Activated T-cell treated with anti-CD3 and anti-CD28 coated beads, Interleukin-2, amount 50 U/mL, for 4 hours (primary cell): ENCODE measurements around the gene PIGC. TPM values are rescaled to one million over a fixed set of nuclear protein-coding genes. Genes with fewer than 3 reads are reported as not detected.
"Not testable (repeated sequence)": the region's sequence is repeated elsewhere in the genome, so short reads cannot be mapped to it uniquely, and the experiment has no call there.

Source experiments
- ATAC-seq, 2 donors: fragments of 200-7000 bp; cut with Tn5 transposase; one replicate each; pipeline ENCODE4 v1.10.0; 2021
- DNase-seq: peaks from one replicate; pipeline ENCODE4 v3.0.0-alpha.2; 2020
- H3K27me3 Mint-ChIP-seq: one replicate; pipeline ENCODE4 v1.8.0; 2021; ENCODE audit warnings: low read depth, mixed read lengths
- H3K36me3 Mint-ChIP-seq: one replicate; pipeline ENCODE4 v1.8.0; 2022; ENCODE audit warnings: mixed read lengths; ENCODE audit not compliant: insufficient read depth
- H3K4me1 Mint-ChIP-seq: one replicate; pipeline ENCODE4 v1.8.0; 2021; ENCODE audit warnings: low read depth, mixed read lengths
- H3K4me3 Mint-ChIP-seq: one replicate; pipeline ENCODE4 v1.8.0; 2021; ENCODE audit warnings: mild to moderate bottlenecking, moderate library complexity, mixed read lengths
- H3K9me3 Mint-ChIP-seq: one replicate; pipeline ENCODE4 v1.8.0; 2021; ENCODE audit warnings: mixed read lengths
- total RNA-seq, 3 donors: library from RNA; stranded (reverse); gene quantifications; one replicate each; pipeline ENCODE4 v1.2.1, GENCODE V29; 2021

The PIGC gene
- total RNA-seq, 3 donors from 2014 or later: 16.8 to 19.1 (median 17.8) TPM

DNA sequence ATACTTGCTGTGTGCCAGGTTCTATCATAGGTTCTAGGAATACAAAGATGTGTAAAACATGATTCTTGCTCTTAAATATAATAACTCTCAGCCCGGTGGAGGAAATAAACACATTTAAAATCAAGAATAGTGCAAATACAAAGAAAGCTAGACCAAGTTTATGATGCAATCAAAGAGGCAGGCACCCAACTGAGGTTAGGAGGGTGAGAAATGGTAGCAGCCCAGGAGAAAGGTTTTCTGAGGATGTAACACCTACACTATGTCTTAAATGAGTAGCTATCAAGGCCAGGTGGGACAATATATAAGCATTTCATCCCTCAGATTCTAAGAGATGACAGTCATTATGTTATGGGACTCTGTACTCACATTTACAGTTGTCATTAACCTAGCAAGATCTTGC is 9.7 kb upstream of the PIGC start:
- ATAC-seq (no peak), DNase-seq (no peak)
- Mint-ChIP-seq H3K4me3 (no peak overlapping the region), H3K27me3 (no peaks in the 10 kb centered on the region), H3K9me3 (no peaks in the 10 kb centered on the region), H3K4me1 (peaks cover 20% of the 10 kb centered on the region), H3K36me3 (no peaks in the 10 kb centered on the region)

GRCh38 chr1:172453153-172453545 is 9.3 kb upstream of the PIGC start:
- H3K27me3 Mint-ChIP-seq: no peaks in the 10 kb centered on the region
- no peak for ATAC-seq
- H3K9me3 Mint-ChIP-seq: no peaks in the 10 kb centered on the region
- no peak overlapping the region for H3K4me3 Mint-ChIP-seq
- no peaks in the 10 kb centered on the region for H3K36me3 Mint-ChIP-seq
- H3K4me1 Mint-ChIP-seq: peaks cover 20% of the 10 kb centered on the region
- no peak for DNase-seq

DNA sequence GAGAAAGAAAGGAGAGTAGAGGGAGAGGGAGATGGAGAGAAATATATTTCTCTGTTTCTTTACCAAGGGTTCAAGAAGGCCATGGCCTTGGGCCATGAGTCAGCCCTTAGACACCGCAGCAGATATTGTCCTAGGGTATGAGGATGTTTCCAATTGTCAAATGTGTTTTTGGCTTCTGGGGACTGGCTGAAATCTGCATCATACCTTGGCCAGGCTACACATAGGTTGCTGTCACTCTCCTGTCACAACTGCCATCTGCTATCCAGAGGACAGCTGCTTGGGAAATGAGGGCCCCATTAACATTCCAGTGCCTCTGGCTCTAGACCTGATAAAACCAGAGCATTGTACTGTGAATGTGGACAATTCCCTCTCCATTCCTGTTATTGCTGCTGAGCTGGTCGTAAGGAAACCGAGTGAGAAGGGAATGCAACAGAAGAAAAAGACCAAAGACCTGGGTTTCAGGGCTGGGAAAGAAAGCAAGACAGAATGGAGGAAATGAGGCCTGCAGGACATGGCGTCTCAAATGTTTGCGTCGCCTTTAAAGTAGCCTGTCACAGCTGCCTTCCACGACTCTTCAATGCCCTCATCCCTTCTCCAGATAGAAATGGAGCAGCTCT is 8.8 kb upstream of the PIGC start:
- ATAC-seq (no peak), DNase-seq (no peak)
- H3K4me1 Mint-ChIP-seq: peaks cover 20% of the 10 kb centered on the region
- H3K27me3 Mint-ChIP-seq: no peaks in the 10 kb centered on the region
- H3K4me3 Mint-ChIP-seq: no peak overlapping the region
- H3K9me3 Mint-ChIP-seq: no peaks in the 10 kb centered on the region
- no peaks in the 10 kb centered on the region for H3K36me3 Mint-ChIP-seq

- DNase-seq (no peak), ATAC-seq (peak; percentile 73 to 76)
- H3K4me1 Mint-ChIP-seq: peaks cover 20% of the 10 kb centered on the region
- no peaks in the 10 kb centered on the region for H3K9me3 Mint-ChIP-seq
- H3K27me3 Mint-ChIP-seq: no peaks in the 10 kb centered on the region
- H3K4me3 Mint-ChIP-seq: no peak overlapping the region
- H3K36me3 Mint-ChIP-seq: no peaks in the 10 kb centered on the region
Observed at GRCh38 chr1:172451002-172451443, 7.2 kb upstream of the PIGC start.

GRCh38 chr1:172450524-172450885 is 6.6 kb upstream of the PIGC start:
- DNase-seq (no peak), ATAC-seq (no peak)
- no peaks in the 10 kb centered on the region for H3K36me3 Mint-ChIP-seq
- H3K4me1 Mint-ChIP-seq: peaks cover 20% of the 10 kb centered on the region
- no peaks in the 10 kb centered on the region for H3K27me3 Mint-ChIP-seq
- H3K9me3 Mint-ChIP-seq: no peaks in the 10 kb centered on the region
- H3K4me3 Mint-ChIP-seq: no peak overlapping the region

DNA sequence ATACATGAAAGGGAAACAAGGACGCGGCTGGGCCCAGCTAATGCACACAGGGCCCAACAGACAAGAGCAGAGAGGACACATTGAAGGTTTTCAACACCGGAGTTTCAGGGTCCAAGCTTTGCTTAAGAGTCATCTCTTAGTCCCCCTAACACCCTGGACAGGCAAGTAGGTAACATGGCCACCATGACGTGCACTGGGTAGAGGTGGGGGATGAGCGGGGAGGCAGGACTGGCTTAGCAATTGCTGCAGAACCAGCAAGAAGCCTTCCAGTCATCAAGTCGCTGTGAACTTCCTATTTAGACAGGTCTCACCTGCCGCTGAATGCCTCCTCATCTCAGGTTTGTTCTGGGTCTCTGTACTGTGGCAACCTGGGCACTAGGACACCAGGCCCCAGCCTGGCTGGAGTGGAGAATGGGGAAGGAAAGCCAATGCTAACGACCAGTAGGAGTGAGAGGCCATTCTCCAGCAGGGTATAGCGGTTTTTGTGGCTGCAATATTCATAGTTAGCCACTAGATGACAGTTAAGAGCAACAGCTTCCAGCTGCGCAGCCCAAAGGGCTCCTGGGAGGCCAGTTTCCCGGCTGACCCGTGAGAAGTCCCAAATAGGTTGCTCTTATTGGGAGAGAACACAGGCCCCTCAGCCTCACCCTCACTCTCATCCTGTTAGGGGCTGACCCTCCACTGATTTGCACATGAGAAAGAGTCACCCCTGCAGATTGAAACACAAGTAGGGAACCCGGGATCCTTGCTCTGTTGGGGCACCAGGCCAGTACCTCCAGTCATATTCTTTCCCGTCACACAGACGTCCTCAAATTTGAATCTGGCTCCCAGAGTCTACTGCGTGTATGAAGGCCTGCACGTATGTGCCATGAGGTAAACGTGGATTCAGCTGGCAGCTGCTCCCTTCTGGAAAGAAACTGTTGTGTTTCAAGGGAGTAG is 6.0 kb upstream of the PIGC start:
- Mint-ChIP-seq H3K4me3 (no peak overlapping the region), H3K36me3 (no peaks in the 10 kb centered on the region), H3K4me1 (peaks cover 20% of the 10 kb centered on the region), H3K9me3 (no peaks in the 10 kb centered on the region), H3K27me3 (no peaks in the 10 kb centered on the region)
- peak; percentile 72 to 74 for ATAC-seq
- DNase-seq: no peak

DNA sequence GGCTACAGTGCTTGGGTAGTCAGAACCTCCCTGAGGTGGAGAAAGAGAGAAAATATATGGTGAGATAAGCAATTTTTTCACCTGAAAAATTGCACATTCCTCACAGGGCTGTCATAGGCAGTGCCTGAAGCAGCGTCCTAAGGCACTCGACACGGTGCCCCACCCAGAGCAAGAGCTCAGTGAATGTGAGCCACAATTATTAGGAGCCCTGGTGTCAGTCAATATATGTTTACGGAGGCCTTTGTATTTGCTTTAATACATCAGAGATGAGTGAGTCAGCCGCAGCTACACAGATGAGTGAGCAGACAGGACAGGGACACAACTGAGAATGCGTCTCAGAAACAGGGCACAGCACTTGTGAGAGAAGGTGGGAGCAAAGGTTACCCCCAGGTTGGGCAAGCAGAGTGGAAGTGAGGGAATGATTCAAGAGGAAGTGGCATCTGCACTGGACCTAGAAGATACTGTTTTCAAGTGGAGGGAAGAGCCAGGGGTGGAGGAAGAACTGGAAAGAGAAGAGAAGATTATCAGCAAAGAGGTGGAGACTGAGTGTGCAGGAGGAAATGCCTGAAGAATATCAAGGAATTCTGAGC is 5.2 kb upstream of the PIGC start:
- Mint-ChIP-seq H3K4me1 (peaks cover 24% of the 10 kb centered on the region), H3K27me3 (no peaks in the 10 kb centered on the region), H3K4me3 (no peak overlapping the region), H3K9me3 (no peaks in the 10 kb centered on the region), H3K36me3 (no peaks in the 10 kb centered on the region)
- DNase-seq: no peak
- peak in 1 of 2 donors; percentile 24 for ATAC-seq

DNA sequence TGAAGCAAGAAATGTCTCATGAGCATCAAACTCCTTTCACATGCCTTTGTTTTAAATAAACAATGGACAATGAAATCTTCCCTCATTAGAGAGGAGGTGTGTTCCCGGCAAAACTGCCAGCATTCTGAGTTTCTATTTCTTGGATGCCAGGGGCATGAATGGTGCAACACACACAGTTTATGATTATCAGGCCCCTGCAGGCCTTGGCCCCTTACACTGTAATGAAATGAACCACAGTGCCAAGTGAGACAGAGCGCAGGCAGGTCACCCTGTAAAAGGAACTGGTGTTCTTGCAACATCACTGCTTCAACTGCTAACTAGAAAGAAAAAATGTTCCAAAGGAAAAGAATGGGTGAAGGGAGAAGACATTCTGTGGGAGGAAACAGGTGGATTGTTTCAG is 3.8 kb upstream of the PIGC start:
- Mint-ChIP-seq H3K27me3 (no peaks in the 10 kb centered on the region), H3K4me3 (no peak overlapping the region), H3K4me1 (peaks cover 32% of the 10 kb centered on the region), H3K36me3 (peaks cover under 1% of the 10 kb centered on the region), H3K9me3 (no peaks in the 10 kb centered on the region)
- ATAC-seq (no peak), DNase-seq (no peak)

DNA sequence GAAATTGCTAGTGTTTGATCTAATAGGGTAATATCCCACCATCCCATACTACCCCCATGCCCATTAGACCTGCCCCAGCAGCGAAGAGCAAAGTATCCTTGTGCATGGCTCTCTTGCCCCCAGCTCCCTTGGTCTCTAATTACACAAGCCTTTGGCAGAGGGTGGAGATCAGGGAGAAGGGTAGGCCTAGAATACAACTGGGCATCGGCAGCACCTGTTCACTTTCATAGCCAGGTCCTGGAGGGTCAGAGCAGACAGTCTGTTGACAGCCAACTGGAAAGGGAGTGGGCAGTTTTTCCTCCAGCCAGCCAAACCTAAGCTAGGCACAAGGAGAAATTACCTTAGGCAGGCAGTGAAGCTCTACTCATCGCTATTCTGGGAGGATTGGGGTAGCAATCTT is 2.7 kb upstream of the PIGC start:
- Mint-ChIP-seq H3K36me3 (peaks cover 11% of the 10 kb centered on the region), H3K4me3 (no peak overlapping the region), H3K4me1 (peaks cover 43% of the 10 kb centered on the region)

GRCh38 chr1:172442843-172443565 is 865 bp downstream of the PIGC start:
- Mint-ChIP-seq H3K9me3 (no peaks in the 10 kb centered on the region), H3K27me3 (no peaks in the 10 kb centered on the region), H3K4me1 (peaks cover 37% of the 10 kb centered on the region), H3K36me3 (peaks cover 26% of the 10 kb centered on the region), H3K4me3 (peak overlapping the region; percentile 94)
- ATAC-seq (no peak), DNase-seq (no peak)

More for the DNA sequence above, 2.7 kb upstream of the PIGC start:
- H3K9me3 Mint-ChIP-seq: no peaks in the 10 kb centered on the region
- DNase-seq: no peak
- no peaks in the 10 kb centered on the region for H3K27me3 Mint-ChIP-seq
- ATAC-seq: no peak

GRCh38 chr1:172442404-172442803 is 1.5 kb downstream of the PIGC start:
- ATAC-seq: no peak
- H3K4me3 Mint-ChIP-seq: peak overlapping the region; percentile 94
- no peak for DNase-seq
- H3K27me3 Mint-ChIP-seq: no peaks in the 10 kb centered on the region
- peaks cover 27% of the 10 kb centered on the region for H3K36me3 Mint-ChIP-seq
- peaks cover 37% of the 10 kb centered on the region for H3K4me1 Mint-ChIP-seq
- H3K9me3 Mint-ChIP-seq: no peaks in the 10 kb centered on the region

GRCh38 chr1:172437183-172437582 is 6.7 kb downstream of the PIGC start:
- H3K27me3 Mint-ChIP-seq, DNase-seq, H3K4me3 Mint-ChIP-seq, ATAC-seq, H3K9me3 Mint-ChIP-seq: not testable (repeated sequence)
- Mint-ChIP-seq H3K36me3 (peaks cover 22% of the 10 kb centered on the region), H3K4me1 (peaks cover 40% of the 10 kb centered on the region)

- Mint-ChIP-seq H3K36me3 (no peaks in the 10 kb centered on the region), H3K27me3 (no peaks in the 10 kb centered on the region), H3K4me1 (peaks cover 45% of the 10 kb centered on the region), H3K9me3 (no peaks in the 10 kb centered on the region), H3K4me3 (no peak overlapping the region)
- no peak for DNase-seq
- ATAC-seq: peak; percentile 7 to 24
Observed at GRCh38 chr1:172431721-172432192, 12.1 kb downstream of the PIGC start.

DNA sequence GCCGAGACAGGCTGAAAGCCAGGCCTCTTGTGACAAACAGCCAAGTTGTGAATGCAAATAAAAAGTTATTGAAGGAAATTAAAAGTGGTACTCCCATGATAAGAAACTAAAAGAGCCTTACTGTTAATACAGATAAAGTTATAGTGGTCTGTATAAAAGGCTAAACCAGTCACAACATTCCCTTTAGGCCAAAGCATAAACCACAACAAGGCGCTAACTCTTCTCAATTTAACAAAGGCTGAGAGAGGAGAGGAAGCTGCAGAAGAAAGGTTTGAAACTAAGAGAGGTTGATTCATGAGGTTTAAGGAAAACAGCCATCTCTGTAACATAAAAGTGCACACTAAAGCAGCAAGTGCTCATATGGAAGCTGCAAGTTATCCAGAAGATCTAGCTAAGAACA is 12.7 kb downstream of the PIGC start:
- H3K27me3 Mint-ChIP-seq: no peaks in the 10 kb centered on the region
- no peak overlapping the region for H3K4me3 Mint-ChIP-seq
- H3K4me1 Mint-ChIP-seq: peaks cover 45% of the 10 kb centered on the region
- no peaks in the 10 kb centered on the region for H3K9me3 Mint-ChIP-seq
- H3K36me3 Mint-ChIP-seq: no peaks in the 10 kb centered on the region
- DNase-seq (no peak), ATAC-seq (peak; percentile 47 to 61)
